AG09319 (cell line): ENCODE measurements around the gene ITGB1BP2.
"Not testable (repeated sequence)": the region's sequence is repeated elsewhere in the genome, so short reads cannot be mapped to it uniquely, and the experiment has no call there.

Source experiments
- DNase-seq: peaks from one replicate; pipeline ENCODE4 v3.0.0-alpha.2; 2010; ENCODE audit warnings: low read depth; ENCODE audit errors: extremely low read depth
- CTCF ChIP-seq: IDR thresholded peaks from 2 replicates; pipeline ENCODE4 v1.5.1; 2011; ENCODE audit warnings: low read depth, mild to moderate bottlenecking, inconsistent platforms, low read length, moderate library complexity

The ITGB1BP2 gene

GRCh38 chrX:71292669-71293365 is 8.7 kb upstream of the ITGB1BP2 start:
- TF ChIP-seq CTCF: no peak
- no peak for DNase-seq

DNA sequence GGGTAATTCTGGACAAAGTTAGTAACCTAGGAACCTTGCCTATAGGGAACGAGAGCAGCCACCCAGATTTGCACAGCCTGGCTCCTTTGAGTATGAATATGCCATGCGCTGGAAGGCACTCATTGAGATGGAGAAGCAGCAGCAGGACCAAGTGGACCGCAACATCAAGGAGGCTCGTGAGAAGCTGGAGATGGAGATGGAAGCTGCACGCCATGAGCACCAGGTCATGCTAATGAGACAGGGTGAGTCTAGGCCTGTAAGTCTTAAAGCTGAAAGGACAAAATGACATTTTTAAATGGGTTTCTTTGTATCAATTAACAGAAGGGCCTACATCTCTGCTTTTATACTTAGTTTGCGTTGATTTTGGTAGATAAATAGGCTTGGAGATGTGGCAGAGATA is 4.7 kb upstream of the ITGB1BP2 start:
- no peak for DNase-seq
- TF ChIP-seq CTCF: no peak

DNA sequence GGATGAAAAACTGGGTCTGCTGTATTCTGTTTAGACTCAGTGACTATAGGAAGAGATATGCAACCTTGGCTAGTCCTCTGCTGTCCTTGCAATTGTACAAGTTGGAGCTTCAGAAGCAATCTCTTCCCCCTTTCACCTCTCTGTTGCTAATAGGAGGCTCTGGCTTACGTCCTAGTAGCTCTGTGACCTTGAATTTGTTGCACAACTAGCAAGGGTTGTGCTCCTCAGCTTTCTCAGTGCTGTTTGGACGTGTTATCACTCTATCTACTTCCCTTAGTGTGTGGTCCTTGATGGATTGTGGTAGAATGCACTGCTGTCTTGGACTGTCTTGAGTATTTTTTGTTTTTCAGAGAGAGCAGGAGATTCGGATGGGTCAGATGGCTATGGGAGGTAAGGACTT is 3.4 kb upstream of the ITGB1BP2 start:
- DNase-seq: no peak
- TF ChIP-seq CTCF: no peak

DNA sequence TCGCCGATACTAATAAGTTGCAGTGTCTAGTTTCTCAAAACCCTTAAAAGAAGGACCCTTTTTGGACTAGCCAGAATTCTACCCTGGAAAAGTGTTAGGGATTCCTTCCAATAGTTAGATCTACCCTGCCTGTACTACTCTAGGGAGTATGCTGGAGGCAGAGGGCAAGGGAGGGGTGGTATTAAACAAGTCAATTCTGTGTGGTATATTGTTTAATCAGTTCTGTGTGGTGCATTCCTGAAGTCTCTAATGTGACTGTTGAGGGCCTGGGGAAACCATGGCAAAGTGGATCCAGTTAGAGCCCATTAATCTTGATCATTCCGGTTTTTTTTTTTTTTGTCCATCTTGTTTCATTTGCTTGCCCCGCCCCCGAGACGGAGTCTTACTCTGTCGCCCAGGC is 1.5 kb upstream of the ITGB1BP2 start:
- DNase-seq: not testable (repeated sequence)

DNA sequence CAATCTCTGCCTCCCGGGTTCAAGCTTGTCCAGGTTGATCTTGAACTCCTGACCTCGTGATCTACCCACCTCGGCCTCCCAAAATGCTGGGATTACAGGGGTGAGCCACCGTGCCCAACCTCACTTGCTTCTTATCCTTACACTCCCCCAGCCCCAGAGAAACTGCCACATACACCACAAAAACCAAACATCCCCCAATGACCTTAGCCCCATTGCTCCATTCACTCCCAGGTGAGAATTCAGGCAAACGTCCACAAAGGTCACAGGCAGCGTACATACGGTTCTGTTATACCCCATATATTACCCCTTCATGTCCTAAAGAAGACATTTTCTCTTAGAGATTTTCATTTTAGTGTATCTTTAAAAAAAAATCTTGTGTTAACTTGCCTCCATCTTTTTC is 1.1 kb upstream of the ITGB1BP2 start:
- DNase-seq: not testable (repeated sequence)

GRCh38 chrX:71302461-71303213 is 1.1 kb downstream of the ITGB1BP2 start:
- DNase-seq: no peak

DNA sequence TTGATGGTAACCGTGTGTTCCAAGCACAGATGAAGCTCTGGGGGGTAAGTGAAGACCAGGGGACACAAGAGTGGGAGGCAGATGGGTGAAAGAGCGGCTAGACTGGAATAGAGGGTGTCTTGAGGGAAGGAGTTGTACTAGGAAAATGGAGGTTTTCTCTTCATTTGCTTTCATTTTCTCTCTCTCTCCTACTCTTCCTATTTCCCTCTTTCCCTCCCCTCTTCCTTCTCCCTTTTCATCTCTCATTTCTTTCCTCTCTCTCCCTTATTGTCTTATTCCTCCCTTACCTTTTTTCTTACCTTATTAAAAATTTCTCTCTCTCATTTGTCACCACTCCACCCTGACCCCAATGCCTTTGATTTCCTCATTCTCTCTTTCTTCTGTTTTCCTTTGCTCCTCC is 3.0 kb downstream of the ITGB1BP2 start:
- no peak for TF ChIP-seq CTCF
- DNase-seq: no peak

More at GRCh38 chrX:71302461-71303213, 1.1 kb downstream of the ITGB1BP2 start:
- no peak for TF ChIP-seq CTCF

GRCh38 chrX:71315917-71316316 is 14.4 kb downstream of the ITGB1BP2 start:
- no peak for TF ChIP-seq CTCF
- DNase-seq: peak; percentile 32

GRCh38 chrX:71316959-71317358 is 15.4 kb downstream of the ITGB1BP2 start:
- DNase-seq: not testable (repeated sequence)
